NCI-H1694 (cell line): ENCODE data around the gene EHMT1.
"Not testable (repeated sequence)": the region's sequence is repeated elsewhere in the genome, so short reads cannot be mapped to it uniquely, and the experiment has no call there.

Source experiments
- DNase-seq: peaks from one replicate; lab custom pipeline; 2025; lab: John Stamatoyannopoulos, UW

EHMT1 gene

DNA sequence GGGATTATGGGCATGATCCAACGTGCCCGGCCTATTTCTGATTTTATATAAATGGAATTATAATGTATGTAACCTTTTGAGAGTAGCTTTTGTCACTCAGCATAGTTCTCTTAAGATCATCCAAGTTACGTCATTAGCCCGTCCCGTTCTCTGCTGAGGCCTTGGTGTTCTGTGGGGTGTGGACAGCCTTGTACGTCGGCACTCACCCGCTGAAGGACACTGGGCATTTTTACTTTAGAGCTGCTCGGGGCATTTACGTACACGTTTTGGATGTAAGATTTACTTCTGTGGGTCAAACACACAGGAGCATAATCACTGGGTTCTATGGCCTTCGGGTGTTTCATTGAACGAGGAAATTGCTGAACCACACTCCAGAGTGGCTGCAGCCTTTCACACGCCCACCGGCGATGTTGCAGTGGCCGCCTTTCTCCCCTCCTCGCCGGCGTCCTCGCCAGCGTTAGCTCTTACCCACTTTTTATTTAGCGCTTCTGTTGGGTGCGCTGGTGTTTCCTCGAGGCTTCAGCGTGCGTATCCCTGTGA lies 101.8 kb downstream of the EHMT1 start:
- DNase-seq = no peak

- DNase-seq = no peak
Observed at GRCh38 chr9:137721479-137721878, 102.7 kb downstream of the EHMT1 start.

DNA sequence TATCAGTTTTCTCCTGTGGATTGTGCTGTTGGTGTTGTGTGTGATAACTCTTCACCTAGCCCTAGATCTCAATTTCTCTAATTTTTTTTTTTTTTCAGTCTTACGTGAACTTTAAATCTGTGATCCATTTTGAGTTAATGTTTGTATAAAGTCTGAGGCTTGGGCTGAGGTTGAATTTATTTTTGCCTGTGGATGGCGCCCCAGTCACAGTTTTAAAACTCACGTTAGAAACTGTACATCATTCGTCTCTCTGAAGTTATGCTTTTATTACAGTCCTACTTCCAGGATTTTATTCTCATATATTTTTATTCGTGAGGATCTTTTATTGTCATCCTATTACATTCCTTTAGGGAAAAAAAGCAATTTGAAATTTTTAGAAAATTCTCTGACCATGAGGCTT lies 103.1 kb downstream of the EHMT1 start:
- DNase-seq = no peak

DNA sequence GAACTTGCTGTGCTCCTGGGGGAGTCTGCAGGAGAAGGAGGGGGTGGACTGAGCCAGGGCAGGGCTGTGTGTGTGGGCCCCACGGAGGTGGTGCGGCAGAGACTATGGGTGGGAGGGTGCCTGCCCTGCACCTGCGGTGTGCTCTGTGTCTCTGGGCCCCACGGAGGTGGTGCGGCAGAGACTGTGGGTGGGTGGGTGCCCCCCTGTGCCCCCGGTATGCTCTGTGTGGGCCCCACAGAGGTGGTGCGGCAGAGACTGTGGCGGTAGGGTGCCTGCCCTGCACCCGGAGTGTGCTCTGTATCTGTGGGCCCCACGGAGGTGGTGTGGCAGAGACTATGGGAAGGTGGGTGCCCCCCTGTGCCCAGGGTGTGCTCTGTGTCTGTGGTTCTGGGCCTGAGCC lies 103.7 kb downstream of the EHMT1 start:
- no peak for DNase-seq

- not testable (repeated sequence) for DNase-seq
Observed at GRCh38 chr9:137723356-137723755, 104.6 kb downstream of the EHMT1 start.

DNA sequence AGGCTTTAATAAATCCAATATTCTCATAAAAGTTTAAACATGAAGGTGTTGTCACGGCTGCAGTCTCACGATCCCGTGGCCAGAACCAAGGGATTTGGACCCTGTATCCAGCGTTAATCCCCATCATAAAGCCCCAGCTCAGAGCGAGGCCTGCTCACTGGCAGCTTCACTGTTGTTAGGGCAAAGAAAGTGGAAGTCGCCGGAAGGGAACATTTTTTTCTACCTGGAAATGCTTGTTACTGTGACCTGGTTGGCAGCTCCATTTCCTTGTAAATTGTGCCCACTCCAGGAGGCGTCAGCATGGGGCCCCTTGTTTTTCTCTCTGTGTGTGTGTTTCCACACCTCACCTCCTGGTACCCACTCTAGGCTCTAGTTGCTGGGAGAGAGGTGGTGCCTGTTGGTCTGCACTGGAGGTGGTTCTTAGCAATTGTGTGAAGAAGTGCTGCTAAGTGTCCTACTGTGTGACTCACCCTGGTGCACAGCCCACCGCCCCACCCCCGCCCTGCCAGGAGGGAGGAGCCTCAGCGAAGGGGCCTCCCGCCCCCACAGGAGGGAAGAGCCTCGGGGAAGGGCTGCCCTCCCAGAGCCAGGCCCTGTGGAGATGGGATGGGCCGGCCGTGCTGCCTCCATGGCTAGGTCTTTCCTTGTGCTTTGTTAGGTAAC lies 105.1 kb downstream of the EHMT1 start:
- DNase-seq = no peak

- DNase-seq = no peak
Observed at GRCh38 chr9:137724818-137725240, 106.0 kb downstream of the EHMT1 start.

- DNase-seq = no peak
Observed at GRCh38 chr9:137725598-137725997, 106.8 kb downstream of the EHMT1 start.

DNA sequence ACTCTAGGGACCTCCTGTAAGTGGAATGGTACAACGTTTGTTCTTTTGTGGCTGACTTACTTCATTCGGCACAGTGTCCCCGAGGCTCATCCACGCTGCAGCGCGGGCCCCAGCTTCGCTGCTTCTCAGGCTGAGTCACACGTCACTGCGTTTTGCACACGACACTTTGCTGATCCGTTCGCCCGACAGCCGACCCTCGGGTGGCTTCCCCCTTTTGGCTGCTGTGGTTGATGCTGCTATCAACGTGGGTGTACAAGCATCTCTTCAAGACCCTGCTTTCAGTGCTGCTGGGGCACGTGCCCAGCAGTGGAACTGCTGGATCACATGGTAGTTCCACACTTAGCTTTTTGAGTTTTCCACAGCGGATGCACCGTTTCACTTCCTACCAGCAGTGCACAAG lies 107.5 kb downstream of the EHMT1 start:
- not testable (repeated sequence) for DNase-seq

DNA sequence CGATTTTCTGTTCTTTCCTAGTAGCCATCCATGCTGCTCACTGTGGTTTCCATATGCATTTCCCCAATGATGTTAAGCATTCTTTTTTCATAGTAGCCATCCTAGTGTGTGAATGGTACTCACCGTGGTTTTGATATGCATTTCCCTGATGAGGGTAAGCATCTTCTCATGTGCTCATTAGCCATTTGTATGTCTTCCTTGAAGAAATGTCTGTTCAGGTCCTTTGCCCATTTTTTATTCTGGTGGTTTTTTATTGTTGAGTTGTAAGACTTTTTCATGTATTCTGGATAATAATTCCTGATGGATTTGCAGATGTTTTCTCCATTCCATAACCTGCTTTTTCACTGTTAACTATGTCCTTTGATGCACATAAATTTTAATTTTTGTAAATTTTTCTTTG lies 108.0 kb downstream of the EHMT1 start:
- DNase-seq = no peak

DNA sequence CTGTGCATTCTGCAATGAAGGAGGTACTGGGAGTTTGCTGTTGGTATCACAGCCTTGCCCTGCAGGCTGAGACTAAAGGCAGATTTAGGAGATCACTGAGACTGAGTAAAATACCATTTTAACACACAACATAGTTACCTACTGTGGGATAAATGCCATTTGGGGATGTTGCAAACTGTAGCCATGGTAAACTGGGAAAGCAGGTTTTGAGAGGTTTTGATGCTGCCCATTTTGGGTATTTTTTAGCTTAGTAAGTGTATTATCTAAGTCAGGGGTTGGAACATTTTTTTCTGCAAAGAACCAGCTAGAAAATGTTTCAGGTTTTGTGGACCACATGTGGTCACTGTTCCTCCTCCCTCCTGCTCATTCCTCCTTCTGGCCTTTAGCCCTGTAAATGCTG lies 108.9 kb downstream of the EHMT1 start:
- no peak for DNase-seq

- DNase-seq = no peak
Observed at GRCh38 chr9:137728444-137729311, 109.9 kb downstream of the EHMT1 start.

DNA sequence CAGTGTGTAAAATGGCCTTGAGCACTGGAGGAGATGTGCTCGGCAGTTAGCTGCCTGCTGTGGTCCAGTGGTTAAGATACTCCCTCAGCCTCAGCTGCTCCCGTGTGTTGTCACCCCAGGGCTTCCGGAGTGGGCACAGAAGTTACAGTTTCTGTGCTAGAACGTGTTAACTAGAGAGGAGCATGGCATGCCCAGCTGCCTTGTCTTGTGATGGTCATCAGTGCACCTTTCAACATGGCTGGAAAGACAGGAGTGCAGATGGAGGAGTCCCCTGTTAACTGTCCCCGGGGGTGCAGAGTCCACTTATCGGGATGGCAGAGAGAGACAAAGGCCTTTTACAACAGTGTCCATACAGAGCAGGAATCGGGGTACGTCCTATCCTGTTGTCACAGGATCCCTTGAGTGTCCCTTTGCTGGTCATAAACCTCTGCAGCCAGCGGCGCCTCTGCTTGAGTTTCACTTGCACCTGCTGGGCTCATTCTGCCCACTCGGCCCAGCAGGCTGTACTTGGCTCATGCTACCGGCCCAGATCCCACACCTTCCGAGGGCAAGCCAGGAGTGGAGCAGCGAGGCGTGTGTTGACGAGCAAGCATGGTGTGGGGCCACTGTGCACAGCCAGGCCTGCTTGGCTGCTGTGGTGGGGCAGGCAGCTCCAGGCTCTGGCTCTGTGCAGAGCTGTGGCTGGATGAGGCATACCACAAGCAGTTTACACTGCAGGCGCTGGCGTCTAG lies 112.6 kb downstream of the EHMT1 start:
- DNase-seq = no peak

DNA sequence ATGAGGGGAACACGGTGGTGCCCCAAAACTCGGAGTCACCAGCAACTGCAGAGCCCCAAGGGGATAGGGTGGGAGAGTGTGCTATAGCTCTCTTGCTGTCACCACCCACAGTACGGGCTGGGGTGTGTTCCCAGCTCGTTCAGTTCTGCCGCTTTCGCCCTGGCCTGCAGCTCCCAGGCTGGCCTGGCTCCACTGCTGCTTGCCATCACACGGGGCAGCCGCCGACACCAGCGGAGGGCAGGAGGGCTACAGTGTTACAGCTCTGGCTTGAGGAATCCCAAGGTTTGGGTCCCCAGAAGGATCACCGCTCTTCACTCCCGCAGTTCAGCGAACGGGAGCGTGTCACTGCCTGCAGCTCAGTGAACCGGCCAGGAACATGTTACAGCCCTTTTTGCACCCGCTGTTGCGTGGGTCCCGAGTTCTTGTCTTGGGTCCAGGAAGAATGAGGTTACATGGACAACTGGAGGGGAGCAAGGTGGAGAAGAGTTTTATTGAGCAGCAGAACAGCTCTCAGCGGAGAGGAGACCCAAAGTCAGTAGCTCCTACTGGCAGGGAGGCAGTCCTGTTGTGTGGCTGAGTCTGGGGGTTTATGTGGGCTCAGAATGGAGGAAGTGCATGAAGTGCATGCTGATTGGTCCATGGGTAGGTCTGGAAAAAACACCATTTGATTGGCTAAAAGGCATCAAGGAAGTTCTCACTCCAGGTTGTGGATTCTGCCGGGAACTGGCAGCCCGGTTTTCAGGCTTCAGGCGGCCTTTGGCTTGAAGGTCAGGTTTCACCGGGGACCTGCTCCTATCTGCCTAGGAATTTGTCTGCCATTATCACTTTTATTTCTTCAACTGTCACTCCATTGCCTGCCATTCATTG lies 113.4 kb downstream of the EHMT1 start:
- DNase-seq = no peak

GRCh38 chr9:137733429-137733828 lies 114.6 kb downstream of the EHMT1 start:
- no peak for DNase-seq

DNA sequence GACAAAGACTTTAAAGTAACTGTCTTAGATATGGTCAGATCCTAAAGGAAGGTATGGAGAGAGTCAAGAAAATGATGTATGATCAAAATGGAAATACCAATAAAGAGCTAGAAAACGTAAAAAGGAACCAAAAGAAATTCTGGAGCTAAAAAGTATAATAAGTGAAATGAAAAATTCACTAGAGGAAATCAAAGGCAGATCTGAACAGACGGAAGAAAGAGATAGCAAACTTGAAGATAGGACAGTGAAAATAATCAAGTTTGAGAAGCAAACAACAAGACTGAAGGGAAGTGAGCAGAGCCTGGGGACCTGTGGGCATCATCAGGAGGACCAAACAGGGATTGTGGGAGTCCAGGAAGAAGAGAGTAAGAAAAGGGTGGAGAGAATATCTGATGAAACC lies 115.4 kb downstream of the EHMT1 start:
- DNase-seq = no peak

- DNase-seq = not testable (repeated sequence)
Observed at GRCh38 chr9:137738182-137738696, 119.4 kb downstream of the EHMT1 start.

DNA sequence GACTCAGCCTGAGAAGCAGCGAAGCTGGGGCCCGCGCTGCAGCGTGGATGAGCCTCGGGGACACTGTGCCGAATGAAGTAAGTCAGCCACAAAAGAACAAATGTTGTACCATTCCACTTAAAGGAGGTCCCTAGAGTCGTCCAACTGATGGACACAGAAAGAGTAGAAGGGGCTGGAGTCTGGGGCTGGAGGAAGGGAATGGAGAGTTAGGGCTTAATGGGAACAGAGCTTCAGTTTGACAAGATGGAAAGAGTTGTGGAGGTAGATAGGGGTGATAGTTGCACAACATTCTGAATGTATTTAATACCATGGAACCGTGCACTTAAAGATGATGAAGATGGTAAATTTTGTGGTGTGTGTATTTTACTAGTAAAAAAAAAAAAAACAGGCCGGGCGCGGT lies 119.9 kb downstream of the EHMT1 start:
- DNase-seq = no peak

- no peak for DNase-seq
Observed at GRCh38 chr9:137739371-137740309, 120.8 kb downstream of the EHMT1 start.

DNA sequence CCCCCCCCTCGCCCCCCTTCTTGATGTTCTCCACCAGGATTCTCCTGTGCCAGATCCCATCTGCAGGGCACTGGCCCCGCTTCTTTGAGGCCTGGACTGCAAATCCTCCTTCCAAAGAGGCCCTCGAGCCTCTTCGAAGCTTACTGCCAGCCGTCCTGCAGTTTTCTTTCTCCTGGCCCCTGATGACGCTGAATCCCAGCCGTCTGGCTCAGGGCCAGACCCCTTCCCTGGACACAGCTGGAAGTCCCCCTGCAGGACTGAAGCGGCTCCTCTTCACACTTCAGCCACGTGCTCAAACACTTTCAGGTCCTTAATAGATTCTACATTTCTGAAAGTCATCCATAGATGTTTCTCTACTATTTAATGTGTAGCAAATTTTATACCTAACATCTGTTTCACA lies 121.5 kb downstream of the EHMT1 start:
- no peak for DNase-seq
